Kasumi-1 (cell line): Measurements from ENCODE around the gene RFC1.
"Not testable (repeated sequence)": the region's sequence is repeated elsewhere in the genome, so short reads cannot be mapped to it uniquely, and the experiment has no call there.

Experiments used
- DNase-seq, 2 experiments: peaks; one replicate each; lab custom pipeline; 2025; lab: John Stamatoyannopoulos, UW

RFC1 gene

DNA sequence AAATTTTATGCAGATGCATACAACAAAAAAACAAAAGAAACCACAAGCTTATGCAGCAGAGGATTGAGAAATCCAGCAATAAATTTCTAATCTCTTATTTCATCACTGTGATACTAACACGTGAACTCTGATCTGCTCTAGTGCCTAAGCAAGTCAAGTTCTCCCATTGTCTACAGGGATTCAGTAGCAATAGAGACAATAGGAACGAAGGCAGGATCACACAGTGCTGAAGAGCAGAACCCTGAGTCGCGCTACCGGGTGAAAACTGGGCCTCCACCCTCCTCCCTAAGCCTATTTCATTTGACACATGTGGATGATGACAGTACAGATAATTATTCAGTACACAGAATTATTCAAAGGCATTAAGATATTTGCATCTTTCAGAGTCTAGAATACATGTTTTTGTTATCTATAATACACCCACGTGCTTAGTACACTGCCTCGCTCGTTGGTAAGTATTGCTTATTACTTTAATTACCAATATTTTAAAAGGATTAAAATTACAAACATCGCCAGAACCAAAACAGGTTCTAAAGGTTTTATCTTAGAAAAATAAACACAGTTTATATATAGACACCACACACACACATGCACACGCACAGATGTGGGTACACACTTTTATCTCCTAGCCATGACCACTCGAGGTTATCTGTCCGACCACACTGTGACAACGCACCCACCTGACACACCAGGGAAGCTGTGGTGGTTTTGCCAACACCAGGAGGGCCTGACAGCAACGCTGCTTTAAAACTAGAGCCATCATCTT is 60.1 kb downstream of the RFC1 start:
- no peak for DNase-seq

DNA sequence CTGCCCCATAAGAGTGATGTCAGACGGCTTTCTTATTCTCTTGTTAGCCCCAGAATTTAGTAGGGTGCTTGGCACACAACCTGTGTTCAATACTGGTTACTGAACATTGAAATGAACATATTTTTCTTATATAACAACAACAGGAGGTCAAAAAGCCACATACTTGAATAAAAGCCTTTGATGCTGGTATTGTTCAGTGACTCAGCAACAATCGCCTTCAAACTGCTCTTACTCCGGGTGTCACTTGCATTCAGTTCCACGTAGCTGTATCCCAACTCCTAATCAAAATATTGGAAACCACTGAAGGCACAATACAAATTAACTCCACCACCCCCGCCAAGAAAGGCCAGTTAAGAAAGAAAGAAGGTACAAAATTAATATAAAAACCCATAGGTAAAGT is 61.5 kb downstream of the RFC1 start:
- no peak for DNase-seq

DNA sequence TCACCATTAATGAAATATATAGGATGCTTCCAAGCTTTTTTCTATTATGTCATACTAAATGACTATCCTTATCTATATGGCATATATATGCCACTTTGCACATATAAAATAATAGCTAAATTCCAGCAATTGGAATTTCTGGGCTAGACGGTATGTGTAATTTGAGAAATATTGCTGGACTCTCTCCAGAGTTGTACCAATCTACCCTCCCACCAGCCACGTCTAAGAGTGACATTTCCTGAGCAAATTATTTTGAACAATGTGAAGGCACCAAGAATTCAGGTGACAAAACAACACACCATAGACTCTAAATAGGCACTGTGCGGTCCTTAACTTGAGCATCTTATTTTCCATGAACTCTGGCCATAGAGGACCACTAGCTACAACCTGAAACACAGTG is 62.3 kb downstream of the RFC1 start:
- no peak for DNase-seq

DNA sequence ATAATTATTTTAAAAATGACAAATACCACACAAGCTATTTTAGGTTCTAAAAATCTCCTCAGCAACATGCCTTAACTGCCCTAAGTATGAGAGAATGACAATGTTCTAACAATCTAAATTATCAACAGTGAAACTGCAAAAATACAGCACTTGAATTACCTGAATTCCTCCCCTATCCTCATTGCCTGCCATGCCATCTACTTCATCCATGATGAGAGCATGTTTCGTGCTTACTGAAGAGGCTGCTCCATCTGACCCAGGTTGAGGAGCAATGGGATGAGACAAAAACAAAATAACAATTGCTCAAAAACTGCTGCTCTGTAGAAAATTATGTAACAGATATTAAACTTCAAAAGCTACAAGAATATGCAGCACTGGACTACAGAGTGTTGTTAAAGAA is 63.3 kb downstream of the RFC1 start:
- no peak for DNase-seq

DNA sequence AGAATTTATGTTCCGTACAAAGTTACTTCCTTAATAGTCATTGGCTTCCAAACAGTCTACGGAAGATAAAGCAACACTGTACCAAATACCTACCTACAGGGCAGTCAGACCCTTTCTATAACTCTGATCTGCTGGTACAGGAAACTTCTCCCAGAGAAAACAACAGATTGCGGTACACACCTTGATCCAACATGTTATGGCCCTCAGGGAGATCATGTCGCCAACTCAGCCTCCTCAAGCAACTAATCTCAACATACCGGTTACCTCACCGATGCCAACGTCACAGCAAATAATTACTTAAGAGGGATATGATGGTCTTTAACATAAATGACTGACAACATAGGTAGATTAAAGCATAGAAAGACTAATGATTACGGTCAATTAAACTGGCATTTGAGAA is 70.4 kb downstream of the RFC1 start:
- DNase-seq = no peak

DNA sequence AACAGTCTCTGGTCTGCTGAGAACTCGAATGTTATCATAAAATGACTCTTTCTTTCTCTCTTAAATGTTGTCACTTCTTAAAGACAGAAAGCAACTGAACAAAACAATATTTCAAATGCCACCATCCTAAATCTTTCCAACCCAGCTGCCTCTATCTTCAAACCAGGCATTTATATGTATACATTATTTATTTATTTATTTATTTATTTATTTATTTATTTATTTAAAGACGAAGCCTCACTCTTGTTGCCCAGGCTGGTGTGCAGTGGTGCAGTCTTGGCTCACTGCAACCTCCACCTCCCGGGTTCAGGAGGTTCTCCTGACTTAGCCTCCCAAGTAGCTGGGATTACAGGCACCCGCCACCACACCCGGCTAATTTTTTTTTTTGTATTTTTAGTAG is 73.7 kb downstream of the RFC1 start:
- DNase-seq = not testable (repeated sequence)

DNA sequence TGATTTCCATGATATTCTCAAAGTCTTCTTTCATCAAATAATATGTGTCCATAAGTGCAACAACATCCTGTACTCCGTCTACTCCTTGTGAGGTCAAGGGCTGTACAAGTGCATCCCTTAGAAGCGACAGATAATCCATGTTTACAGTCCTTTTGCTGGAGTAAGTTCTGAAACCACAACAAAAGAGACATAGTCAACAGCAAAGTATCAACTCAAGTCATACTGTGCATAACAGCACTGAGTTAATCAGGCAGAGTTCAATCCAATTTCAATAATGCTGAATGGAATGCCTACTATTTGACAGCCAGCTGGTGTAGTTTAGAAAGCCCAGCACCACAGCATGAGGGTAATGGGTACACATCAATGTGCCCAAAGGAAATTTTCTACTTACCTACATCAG is 74.5 kb downstream of the RFC1 start:
- no peak for DNase-seq

DNA sequence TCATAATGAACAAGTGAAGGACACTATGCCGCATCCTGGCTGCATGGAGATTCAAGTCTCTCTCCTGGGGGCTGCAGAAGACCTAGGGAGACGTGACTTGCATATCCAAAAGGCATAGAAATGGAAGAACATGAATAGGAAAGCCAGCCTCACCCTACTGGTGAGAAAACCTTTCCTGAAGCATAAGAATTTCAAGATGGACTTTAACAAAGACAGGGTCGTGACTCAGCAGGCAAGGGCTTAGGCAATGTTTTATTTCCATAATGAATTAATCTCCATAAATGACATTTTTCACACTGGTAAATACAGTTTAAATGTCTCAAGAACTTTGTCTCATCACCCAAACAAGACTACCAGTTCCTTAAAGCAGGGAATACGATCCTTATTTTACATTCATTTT is 78.9 kb downstream of the RFC1 start:
- no peak for DNase-seq

DNA sequence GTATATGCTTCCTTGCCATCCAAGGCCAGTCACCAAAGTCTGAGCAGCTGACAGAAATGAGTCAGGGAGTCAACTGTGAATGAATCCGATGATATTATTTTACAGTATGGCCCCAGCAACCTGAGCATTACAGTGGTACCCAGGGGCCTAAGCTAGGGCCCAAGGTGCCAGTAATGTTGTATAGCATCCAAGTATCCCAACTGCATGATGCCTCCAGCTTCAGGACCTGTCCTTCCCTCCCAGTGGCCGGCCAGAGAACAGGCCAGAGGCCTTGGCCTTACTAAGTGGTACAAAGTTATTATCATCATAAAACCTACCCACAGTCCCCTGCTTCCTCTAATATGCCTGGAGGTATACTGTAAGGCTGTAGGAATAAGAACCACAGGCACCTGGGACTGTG is 79.9 kb downstream of the RFC1 start:
- no peak for DNase-seq

DNA sequence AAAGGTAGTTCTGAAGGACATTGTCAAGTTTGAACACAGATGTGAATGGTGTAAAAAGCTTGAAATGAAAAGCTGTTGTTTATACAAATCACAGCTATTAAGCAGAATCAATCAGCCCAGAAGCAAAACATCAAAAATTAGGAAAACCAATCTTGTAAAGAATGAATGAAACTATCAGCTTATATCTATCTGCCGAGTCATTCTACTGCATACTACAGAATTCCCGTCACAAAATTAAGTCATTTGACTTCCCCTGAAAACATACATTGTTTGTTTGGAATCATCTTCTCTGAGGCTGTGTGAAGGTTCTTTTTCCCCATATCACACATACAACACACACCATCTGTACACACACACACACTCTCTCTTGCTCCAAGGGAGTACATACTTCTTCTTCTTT is 80.3 kb downstream of the RFC1 start:
- no peak for DNase-seq

DNA sequence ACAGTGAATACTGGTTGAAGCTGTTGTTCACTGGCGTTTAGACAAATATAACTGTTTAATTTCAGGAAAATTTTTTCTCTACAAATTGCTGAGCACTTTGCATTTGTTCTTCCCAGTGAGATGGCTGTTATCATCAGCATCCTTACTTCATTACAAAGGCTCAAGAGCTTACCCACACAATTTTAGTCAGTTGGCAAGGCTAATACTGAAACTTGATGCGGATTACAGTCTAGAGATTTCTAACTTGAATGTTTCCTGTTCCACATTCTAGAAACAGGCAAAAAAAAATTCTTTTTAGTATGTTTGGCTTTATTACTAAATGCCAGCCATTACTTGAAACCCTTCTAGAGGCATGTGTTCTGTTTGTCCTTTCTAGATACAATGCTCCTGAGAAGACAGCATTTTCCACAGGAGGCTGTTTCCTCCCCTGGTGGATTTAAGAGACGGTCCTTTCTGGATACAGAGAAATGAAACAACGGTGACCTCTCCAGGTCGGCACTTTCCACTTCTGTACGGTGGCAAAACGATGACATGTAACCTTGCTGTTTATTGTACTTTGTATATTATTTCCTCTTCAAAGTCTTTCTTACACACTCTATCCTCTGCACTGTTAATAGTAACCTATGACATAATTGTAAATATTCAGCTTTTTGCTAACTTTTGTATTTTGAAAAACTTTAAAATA is 80.9 kb downstream of the RFC1 start:
- DNase-seq = no peak

DNA sequence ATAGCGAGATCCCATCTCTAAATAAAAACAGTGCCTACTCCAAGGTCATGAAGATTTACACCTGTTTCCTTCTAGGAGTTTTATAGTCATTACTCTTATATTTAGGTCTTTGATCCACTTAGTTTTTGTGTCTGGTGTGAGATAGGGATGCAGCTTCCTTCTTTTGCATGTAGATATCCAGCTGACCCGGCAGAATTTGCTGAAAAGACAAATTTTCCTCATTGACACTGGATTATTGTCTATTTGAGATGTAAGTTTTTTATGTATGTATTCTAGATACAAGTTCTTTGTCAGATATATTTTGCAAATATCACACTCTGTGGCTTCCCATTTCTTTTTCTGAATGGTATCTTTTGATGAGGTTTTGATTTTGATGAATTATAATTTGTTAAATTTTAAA is 85.4 kb downstream of the RFC1 start:
- no peak for DNase-seq

DNA sequence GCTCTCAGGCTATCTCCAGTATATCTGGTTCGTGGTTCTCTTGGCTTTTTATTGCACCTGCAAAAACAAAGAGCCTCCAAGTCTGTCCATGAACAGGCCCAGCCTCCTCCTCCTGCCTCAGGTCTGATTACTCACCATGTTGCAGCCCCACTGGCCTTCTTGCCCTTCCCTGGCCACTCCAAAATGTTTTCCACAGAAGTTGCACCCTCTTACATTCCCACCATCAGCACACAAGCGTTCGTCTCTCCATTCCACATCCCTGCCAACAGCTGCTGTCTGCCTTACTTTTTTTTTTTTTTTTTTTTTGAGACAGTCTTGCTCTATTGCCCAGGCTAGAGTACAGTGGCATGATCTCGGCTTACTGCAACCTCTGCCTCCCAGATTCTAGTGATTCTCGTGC is 86.7 kb downstream of the RFC1 start:
- DNase-seq = no peak

DNA sequence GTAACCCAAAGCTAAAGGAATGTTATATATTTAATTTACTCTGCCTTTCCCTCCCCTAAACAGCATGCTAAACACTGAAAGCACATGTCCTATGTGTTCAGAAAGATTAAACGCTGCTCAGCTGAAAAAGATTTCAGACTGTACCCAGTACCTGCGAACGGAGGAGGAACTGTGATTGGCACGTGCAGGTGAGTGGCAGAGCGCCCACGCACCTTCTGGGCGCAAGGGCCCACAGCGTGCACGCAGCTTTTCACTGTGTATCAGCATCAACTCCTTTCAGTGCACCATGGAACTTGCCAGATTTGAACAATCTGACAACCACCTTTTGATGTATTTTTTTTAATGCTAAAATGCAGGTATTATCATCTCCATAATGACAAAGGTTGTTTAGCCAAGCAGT is 87.7 kb downstream of the RFC1 start:
- DNase-seq = no peak

DNA sequence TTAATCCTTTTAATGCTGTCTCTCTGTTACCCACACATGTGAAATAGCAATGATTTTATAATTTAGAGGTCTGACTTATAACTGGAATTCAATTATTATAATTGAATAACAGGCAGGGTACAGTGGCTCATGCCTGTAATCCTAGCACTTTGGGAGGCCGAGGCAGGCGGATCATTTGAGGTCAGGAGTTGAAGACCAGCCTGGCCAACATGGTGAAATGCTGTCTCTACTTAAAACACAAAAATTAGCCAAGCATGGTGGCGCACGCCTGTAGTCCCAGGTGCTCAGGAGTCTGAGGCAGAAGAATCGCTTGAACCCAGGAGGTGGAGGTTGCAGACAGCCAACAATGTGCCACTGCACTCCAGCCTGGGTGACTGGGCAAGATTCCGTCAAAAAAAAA is 88.5 kb downstream of the RFC1 start:
- DNase-seq = not testable (repeated sequence)

DNA sequence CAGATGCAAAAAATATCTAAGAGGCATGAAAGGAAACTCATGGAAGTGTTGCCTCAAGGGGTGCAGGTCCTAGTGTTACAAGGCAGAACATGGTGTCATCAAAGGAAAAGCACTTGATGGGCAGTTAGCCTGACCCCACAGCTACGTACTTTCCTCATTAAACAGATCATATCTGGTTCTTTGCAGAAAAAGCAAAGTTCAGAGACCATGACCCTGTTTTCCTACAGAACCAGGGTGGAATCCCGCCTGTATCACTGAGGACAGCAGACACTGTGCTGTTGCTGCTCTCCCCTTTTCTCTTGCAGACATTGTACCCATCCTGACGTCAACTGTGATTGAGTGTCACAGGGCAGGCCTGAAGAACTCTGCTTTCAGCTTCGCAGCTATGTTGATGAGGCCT is 91.7 kb downstream of the RFC1 start:
- DNase-seq = no peak

DNA sequence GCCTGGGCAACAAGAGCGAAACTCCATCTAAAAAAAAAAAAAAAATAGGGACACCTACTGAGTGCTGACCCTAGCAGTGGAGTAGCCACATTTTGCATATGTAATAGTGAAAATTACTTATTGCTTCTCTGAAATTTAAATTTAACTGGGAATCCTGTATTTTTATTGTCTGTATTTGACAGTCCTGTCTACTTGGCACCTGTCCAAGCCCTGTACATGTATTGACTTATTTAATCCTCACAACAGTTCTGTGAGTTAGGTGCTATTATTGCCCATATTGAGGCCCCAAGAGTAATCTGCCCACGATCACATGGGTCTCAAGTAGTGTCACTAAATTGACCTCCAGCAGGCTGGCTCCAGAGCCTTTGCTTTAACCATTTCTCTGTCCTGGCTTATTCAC is 102.3 kb downstream of the RFC1 start:
- DNase-seq = no peak

DNA sequence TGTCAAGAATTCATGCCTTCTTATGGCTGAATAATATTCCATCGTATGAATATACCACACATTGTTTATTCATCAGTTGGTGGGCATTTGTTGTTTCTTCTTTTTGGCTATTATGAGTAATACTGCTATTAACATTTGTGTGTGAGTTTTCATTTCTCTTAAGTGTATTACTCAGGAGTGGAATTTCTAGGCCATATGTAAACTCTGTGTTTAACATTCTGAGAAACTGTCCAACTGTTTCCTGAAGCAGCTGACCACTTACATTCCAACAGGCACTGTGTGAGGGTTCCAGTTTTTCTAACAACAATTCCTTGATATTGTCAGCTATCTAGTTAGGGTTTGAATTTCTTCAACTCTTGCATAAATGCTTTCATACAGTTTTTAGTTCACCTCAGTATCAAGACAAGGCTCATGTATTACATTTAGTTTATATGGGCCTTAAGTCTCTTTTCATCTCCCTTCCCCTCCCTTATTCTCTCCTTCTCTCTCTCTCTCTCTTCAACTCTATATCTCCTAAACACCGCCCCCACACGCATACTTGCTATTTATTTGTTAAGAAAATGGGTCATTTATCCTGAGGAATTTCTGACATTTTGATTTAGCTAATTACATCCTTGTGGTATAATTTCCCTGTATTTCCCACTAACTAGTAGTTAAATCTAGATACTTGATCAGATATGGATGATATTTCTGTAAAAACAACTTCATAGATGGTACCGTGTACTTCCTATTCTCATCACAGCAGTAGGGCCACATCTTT is 106.4 kb downstream of the RFC1 start:
- DNase-seq = no peak

DNA sequence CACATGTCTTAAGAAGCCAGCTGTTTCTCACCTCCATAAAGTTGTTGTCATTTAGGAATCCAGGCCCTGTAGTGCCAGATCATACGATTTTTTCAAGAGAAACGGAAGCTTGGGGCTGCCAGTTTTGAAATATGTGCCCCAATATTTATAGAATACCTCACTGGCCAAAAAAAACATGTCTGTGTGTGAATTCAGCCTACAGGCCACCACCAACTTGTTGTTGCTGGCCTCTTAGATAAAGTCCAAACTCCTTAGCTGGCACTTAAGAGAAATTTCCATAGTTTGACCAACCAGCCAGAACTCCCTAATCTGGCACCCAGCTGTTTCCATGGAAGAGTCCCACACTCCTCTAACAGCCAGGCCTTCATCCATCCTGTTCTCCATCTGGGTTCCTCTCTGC is 109.7 kb downstream of the RFC1 start:
- no peak for DNase-seq

DNA sequence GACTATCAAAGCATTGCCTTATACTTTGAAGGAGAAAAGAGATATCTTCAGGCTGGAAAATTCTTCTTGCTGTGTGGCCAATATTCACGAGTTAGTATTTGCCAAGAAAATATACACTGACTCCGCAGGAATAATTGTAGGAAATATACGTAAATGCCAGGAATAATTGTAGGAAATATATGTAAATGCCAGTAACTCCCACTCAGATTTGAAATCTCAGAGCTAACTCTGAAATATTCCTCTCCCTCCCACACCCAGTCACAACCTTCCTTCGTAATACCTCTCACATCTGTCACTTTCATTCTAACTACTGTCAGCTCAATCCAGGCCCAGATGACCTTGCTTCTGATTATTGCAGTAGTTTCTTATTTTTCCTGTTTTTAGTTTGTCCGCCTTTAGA is 110.3 kb downstream of the RFC1 start:
- DNase-seq = no peak

DNA sequence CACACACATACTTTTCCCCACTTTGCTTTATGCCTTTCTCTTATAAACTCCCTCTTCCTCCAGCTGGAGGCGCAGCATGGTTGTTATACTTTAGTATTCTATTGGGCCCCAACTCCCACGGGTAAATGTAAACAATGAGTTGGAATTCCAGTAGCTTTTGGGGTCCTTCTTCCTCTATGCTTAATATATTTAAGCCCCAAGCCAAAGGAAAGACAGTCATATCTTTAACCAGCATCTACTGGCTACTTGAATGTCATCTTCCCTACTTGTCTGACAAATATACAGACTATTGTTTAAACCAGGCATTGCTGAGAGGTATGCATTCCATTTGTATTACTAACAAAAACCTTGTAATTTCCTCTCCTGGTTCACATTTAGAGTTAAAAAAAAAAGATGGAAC is 110.9 kb downstream of the RFC1 start:
- DNase-seq = no peak

DNA sequence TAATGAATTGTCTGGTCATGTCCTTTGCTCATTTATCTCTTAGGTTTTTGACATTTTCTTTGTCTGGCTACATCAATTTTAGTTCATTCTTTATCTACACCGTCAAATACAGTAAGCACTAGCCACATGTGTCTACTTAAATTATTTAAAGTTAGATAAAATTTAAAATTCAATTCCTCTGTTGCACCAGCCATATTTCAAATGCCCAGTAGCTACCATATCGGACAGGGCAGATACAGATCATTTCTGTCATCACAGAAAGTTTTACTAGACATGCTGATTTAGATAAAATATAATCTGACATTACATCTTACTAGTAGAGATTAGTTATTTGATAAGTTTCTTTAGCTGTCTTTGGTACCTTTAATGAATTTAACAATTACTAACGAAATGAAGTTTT is 122.7 kb downstream of the RFC1 start:
- no peak for DNase-seq
